GM19452 (cell line): ENCODE data around the gene UBAC2.

ENCODE experiments used
- ATAC-seq: cut with Tn5 transposase; IDR thresholded peaks from one replicate; pipeline ENCODE4 v1.9.1; 2021; ENCODE audit not compliant: unreplicated experiment

The UBAC2 gene

GRCh38 chr13:99200432-99201167 lies at the start of gene UBAC2:
Gene UBAC2 (plus strand): TSS chr13:99200854. CDS start chr13:99200909, 55 bp downstream.
- peak; percentile 74 for ATAC-seq

DNA sequence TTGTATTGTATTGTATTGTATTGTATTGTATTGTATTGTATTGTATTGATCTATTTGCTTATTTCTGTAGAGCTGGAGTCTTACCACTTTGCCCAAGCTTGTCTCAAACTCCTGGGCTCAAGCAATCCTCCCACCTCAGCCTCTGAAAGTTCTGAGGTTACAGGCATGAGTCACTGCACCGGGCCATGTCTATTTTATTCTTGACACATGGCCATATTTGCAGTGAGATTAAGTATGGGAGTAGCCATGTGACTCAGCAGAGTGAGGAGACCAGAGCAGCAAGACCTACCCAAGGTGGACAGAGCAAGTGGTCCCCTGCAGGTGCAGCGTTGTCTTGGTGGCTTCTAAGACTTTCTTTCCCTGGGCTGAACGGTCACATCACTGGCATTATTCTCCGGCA lies 49.1 kb upstream of the UBAC2 start:
- ATAC-seq: peak; percentile 94

DNA sequence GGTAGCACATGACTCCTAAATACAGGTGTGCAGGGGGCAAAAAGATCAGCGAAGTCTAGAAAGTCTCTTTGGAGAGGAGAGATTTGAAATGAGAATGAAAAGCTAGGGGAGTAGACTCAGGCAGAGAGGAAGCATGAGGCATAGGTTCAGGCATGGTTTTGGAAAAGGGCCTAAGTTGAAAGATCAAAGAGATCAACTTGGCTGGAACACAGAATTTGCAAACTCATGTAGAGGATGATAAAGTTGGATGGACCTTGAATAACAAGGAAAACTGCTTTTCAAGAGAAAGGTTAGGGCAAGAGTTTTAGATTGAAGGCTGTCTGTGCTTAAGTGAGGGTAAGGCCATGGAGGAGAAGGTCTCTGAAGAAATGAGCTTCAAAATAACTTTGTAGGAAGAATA lies 47.4 kb upstream of the UBAC2 start:
- ATAC-seq: no peak

GRCh38 chr13:99154064-99154463 lies 46.6 kb upstream of the UBAC2 start:
- no peak for ATAC-seq

DNA sequence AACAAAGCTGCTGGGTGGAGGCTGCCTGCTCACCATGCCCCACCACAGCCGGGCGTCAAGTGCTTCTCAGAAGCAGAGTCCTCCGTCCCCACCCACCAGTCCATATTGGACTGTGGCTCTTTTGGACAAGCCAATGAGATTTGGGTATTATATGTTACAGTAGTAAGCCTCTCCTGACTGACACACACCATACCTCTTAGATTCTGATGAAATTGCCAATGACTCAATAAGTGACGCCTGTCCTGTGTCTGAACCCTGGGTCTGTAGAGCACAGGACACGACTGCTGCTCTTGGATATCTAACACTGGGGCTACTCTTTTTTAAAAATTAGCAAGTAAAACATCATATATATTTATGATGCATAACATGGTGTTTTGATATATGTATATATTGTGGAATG lies 44.8 kb upstream of the UBAC2 start:
- ATAC-seq: no peak

DNA sequence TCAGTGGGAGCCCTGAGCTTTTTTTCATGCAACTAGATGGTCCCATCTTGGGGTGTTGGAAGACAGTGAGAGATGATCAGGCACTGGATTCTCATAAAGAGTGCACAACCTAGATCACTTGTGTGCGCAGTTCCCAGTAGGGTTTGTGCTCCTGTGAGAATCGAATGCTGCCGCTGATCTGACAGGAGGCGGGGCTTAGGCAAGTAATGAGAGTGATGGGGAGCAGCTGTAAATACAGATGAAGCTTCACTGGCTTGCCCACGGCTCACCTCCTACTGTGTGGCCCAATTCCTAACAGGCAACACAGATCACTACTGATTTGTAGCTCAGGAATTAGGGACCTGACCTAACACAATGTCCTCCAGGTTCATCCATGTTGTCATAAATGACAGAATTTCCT lies 43.6 kb upstream of the UBAC2 start:
- ATAC-seq: no peak

DNA sequence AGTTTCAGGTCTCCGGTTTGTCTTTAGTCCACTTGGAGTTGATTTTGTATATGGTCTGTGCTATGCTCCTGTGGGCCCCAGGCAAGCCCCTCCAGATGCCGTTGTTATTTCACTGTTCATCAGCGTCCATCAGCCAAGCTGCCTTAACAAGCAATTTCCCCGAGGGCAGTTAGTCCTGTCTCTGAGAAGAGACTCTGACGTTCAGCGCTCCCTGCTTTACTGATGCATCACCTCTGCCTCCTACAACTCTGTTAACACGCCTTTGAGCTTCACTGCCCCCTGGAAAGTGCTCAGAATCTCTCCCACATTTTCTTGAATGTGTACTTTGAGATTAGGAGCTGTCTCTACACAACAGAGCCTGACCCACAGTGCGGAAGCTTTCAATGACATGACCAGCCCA lies 41.8 kb upstream of the UBAC2 start:
- no peak for ATAC-seq

DNA sequence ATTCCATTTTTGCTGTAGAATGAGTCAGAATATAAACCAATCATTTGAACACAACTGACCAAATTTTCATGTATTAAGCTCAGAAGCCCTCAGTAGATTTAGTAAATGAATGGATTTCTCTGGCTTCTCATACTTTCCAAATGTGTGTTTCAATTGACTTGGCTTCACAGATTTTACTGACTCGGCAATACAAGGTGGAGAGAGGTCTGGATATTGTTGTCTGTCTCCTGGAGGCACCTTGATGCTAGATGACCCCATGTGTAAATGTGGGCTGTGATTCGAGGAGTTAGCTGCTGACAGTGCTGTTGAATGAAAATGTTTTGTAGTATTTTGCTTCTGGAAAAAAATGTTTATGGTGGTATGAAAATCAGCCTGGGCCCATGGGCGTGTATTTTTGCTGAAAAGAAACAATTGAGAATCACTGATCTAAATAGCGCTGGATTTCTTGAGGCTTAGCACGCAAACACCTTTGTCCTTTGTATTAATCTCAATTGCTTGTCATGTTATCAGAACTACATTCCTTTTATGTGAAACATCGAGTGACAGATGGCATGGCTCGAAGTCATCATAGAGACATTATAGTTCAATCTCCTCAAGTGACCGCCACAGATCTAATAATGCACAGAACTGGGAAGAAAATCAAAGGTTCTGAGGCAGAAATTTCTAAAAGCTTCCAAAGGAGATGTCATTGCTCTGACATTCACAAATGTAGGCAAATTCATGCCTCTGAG lies 41.2 kb upstream of the UBAC2 start:
- ATAC-seq: no peak

DNA sequence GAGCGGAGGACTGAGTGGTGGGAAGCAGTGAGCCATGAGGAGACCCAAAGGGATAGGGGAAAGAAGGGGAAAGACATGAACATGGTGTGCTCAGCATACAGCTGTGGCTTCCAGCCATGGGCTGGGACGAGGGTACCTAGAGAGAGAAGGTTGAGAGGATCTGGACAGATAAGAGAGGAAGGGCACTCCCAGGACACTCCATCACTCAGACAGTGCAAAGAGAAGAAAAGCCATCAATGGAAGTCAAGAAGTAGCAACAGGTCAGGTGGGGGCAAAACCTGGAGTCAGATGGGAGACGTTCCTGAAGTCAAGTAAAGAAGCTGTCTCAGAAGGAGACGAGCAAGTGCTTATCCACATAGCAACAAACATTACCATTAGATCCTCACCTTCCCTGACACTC lies 40.2 kb upstream of the UBAC2 start:
- no peak for ATAC-seq

- no peak for ATAC-seq
These were observed 39.1 kb upstream of the UBAC2 start for GRCh38 chr13:99161512-99161911.

DNA sequence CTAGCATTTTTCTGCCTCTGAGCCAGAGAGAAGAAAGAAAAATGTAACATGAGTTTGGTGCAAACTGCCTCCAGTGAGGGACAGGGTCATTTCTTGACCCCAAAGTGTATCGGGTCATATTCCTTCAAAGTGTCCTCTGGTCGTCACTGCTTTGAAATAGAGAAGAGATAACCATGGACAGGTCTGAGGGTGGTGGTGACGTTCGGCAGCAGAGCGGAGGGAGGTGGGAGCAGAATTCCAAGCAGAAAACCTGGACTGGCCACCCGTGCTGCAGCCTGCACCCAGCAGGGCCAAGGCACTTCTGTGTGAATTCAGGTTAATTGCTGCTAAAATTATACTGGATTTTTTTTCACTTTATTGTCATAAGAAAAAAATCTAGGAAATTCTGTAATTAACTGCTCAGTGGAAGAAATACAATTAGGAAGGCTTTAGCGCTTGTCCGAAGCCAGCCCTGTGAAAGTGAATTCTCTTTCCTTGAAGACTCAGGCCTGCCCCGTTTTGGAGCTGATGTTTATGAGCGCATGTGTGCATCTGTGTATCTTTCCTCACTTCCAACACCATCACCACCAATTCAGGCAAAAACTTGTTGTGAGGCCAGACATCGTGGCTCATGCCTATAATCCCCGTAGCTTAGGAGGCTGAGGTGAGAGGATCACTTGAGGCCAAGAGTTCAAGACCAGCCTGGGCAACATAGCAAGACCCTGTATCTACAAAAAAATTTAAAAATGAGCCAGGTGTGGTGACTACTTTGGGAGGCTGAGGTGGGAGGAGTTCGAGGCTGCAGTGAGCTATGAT lies 37.9 kb upstream of the UBAC2 start:
- no peak for ATAC-seq

DNA sequence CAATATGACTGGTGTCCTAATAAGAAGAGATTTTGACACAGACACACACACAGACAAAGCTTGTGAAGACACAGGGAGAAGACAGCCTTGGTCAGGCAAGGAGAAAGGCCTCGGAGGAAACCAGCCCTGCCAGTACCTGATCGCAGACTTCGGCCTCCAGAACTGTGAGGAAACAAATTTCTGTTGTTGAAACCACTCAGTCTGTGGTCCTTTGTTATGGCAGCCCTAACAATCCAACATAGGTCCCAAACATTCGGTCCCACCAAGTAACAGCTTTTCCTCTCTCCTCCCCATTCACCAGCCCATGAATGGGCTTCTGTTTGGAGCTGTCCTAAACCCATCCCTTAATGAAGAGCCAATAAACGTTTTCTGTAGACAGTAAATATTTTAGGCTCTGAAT lies 36.4 kb upstream of the UBAC2 start:
- no peak for ATAC-seq

GRCh38 chr13:99165753-99166587 lies 34.7 kb upstream of the UBAC2 start:
- ATAC-seq: no peak

- no peak for ATAC-seq
These were observed 27.7 kb upstream of the UBAC2 start for GRCh38 chr13:99172951-99173350.

DNA sequence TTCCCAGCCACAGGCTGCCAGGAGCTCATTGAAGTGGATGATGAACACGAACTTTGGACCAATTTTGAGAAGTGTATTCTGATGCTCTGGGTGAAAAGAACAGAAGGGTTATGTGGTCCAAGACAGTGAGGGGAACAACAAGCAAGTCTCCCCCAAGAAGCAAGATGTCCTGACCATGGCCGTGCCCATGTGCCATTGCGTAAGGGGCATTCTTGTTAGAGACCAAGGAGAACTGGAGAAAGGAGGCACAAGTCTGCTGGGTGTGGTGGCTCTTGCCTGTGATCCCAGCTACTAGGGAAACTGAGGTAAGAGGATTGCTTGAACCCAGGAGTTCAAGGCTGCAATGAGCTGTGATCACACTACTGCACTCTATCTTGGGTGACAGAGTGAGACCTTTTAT lies 27.0 kb upstream of the UBAC2 start:
- no peak for ATAC-seq

GRCh38 chr13:99174533-99175100 lies 26.0 kb upstream of the UBAC2 start:
- ATAC-seq: no peak

GRCh38 chr13:99176309-99177276 lies 24.1 kb upstream of the UBAC2 start:
- peak; percentile 75 for ATAC-seq

DNA sequence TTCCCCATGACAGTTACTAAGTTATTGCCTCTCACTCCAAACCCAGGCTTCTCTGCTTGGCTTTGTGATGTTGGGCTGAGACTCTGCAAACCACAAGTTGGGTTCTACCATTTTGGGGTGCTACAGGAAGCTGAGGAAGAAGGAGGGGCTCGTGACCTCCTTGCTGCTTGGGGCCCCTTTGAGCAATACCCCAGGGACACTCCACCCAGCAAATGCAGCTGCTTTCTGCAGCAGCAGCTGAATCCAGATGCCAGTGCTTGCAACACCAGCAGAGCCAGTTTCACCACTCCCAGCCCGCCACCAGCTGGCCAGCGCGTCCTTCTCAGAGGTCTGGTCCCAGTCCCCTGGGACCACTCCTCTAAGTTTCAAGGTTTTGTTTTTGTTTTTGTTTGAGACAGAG lies 22.0 kb upstream of the UBAC2 start:
- peak; percentile 75 for ATAC-seq

DNA sequence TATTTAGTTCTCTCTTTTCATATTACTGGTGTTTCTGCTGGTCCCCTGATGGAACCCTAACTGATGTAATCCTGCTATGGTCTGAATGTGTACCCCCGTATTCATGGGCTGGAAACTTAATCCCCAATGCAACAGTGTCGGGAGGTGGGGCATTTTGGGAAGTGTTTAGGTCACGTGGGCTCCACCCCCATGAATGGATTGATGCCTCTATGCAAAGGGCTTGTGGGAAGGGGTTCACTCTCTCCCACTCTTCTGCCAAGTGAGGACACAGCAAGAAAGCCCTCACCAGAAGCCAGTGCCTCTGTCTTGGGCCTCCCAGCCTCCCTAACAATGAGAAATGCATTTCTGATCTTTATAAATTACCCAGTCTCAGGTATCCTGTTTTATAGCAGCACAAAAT lies 21.2 kb upstream of the UBAC2 start:
- no peak for ATAC-seq
